ENCODE measurements around the gene TXNRD2.
A peak's percentile ranks its signal among the peaks of the same experiment; 100 is the strongest.

Gene TXNRD2

DNA sequence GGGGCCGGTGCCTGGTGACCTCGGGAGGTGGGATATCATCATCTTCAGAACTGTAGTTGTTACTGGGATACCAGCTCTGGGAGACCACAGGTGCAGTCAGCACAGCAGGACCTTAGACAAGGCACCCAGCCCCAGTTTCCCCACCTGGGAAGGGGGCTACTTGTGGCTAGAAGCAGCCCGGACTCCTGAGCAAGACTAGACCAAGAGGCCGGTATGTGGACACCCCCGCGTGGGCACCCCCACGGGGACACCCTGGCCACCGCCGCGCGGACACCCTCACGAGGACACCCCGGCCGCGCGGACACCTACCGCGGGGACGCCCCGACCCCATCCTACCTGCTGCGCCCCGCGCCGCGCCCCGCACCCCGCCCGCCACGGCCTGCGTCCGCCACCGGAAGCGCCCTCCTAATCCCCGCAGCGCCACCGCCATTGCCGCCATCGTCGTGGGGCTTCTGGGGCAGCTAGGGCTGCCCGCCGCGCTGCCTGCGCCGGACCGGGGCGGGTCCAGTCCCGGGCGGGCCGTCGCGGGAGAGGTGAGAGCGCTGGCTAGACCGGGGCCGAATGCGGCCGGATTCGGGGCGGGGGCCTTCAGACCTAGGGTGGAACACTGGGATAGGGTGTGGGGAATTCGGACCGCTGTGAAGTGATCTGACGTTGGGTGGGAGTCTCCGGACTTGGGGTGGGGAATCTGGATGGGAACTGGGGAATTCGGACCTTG, at the start of gene TXNRD2, which contains the start of gene COMT:
Gene TXNRD2, minus strand, starts transcription at position 454 of the 718 bp plus-strand sequence. Its CDS starts 15 bp downstream, at position 439.
Gene COMT, plus strand, starts transcription at position 408 of the 718 bp plus-strand sequence. CDS start 20,755 bp downstream, outside the sequence.
- TF ChIP-seq, protein P1, sequence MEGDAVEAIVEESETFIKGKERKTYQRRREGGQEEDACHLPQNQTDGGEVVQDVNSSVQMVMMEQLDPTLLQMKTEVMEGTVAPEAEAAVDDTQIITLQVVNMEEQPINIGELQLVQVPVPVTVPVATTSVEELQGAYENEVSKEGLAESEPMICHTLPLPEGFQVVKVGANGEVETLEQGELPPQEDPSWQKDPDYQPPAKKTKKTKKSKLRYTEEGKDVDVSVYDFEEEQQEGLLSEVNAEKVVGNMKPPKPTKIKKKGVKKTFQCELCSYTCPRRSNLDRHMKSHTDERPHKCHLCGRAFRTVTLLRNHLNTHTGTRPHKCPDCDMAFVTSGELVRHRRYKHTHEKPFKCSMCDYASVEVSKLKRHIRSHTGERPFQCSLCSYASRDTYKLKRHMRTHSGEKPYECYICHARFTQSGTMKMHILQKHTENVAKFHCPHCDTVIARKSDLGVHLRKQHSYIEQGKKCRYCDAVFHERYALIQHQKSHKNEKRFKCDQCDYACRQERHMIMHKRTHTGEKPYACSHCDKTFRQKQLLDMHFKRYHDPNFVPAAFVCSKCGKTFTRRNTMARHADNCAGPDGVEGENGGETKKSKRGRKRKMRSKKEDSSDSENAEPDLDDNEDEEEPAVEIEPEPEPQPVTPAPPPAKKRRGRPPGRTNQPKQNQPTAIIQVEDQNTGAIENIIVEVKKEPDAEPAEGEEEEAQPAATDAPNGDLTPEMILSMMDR (conservative IDR thresholded peaks at IDR 0.05), result no peak
- peak; percentile 43; the same call in 1 of the 2 replicates for TF ChIP-seq ZFX (IDR thresholded peaks at IDR 0.05)
- peak within 1 kb of the TSS; percentile 95 for H3K27ac ChIP-seq

DNA sequence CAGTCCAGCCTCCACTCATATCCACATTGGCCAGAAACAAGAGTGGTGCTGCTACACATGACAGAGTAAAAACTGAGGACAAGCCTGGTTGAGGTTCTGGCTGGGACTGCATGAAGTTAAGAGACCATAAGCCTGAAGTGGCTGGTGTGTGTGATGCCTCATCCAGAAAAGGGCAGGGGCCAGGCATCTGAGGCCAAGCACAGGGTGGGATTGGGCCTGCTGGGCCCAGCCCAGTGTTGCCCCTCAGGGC, 49.7 kb upstream of the TXNRD2 start:
- TF ChIP-seq, protein P1 (conservative IDR thresholded peaks at IDR 0.05), result no peak
- no peak for TF ChIP-seq ZFX (IDR thresholded peaks at IDR 0.05)
- H3K27ac ChIP-seq, result no peak overlapping the region

DNA sequence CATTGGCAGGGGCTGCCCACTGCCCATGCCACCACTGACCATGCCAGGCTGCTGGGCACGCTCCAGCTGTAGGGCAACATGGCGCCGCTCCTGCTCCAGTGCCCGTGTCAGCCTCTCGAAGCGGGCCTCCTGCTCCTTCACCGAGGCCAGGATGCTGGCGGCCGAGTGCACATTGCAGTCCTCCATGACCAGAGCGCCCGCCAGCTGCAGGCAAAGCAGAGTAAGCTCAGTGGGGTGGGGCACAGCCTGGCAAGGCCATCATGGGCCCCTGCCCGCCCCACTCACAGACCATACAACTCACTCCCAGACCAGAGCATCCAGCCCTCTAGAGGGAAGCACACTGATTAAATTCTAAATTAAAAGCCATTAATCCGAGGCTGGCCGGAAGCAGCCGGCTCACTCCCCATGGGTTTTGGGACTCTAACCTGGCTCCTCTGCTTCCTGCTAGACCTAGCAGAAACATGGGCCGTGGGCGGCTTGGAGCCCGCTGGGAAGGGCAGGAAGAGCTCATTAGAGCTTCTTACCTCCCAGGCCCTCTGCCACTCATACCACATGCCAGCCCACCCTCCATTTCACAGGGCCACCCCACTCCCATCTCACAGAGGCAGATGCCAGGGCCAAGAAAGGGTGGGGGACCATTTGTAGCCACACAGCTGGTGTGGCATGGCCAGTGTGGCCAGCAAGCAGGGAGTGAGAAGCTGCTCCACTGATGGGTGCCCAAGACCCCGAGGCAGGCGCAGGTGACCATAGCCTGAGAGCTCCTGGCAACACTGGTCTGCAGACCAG, 49.2 kb upstream of the TXNRD2 start:
- H3K27ac ChIP-seq, result no peak overlapping the region
- TF ChIP-seq, protein P1 (conservative IDR thresholded peaks at IDR 0.05), result no peak
- no peak for TF ChIP-seq ZFX (IDR thresholded peaks at IDR 0.05)

DNA sequence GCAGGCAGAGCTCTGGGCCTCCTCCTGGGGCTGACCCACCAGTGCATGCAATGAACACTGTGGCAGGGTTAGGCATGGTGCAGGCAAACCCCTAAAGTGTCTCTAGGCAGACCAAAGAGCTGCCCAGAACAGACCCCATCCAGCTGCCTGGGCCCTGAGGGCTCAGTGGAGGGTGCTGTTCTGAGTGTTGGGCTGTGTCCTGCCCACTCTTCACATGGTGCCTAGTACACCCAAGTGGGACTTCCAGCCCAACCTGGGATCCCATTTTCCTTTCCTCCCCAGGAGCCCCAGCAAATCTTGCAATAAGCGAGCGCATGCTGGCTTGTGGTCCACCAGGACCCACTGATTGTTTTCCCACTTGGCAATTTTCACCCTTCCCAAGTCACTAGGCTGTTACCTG, 48.6 kb upstream of the TXNRD2 start:
- no peak overlapping the region for H3K27ac ChIP-seq
- no peak for TF ChIP-seq ZFX (IDR thresholded peaks at IDR 0.05)
- TF ChIP-seq, protein P1 (conservative IDR thresholded peaks at IDR 0.05), result no peak

DNA sequence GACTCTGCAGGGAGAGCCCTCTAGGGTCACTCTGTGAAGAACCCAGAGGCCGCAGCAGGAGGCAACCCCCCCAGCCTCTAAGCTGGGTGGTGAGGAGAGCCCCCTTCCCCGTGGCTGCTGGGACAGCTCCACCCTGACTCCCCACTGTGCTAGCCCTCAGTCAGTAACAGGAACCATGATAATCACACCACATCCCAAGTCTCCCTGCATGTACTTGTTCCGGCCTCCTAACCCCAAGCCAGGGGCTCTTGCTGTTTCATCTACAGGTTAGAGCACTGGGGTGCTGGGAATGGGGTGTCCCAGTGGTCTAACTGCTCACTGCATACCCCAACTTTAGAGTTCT, 48.1 kb upstream of the TXNRD2 start:
- H3K27ac ChIP-seq, result no peak overlapping the region
- TF ChIP-seq ZFX (IDR thresholded peaks at IDR 0.05), result no peak

DNA sequence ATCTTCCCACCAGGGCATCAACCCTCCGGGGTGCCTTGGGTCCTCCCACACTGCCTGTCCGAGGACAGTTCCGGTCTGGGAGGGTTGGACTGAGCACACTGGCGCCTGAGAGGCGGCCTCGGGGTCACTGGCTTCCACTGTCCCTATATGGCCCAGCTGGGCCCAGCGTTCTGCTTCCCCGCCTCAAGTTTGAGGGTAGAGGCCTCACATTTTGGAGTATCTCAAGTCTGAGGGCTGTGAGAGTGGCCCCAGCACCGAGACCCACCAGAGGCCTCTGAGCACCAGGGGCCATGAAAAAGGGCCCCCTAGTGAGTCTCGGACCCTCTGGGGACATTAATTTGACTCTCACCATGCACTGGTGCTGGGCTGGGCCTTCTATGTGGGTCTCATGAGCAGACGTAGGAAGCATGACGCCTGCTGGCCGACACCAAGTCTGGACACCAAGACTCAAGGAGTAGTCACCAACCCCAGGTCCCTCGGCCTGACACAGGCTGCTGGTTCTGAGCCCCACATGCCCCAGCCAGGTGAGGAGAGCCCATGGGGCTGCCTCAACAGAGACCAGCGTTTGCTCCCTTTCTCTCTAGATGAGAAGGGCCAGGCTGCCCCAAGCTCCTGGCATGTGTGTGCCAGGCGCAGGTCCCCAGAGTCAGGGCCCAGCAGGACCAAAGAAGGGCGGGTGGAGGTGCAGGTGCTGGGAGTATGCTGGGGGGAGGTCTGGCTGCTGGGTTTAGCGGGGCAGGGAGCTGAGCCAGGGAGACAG, 47.5 kb upstream of the TXNRD2 start:
- no peak overlapping the region for H3K27ac ChIP-seq
- TF ChIP-seq, protein P1 (conservative IDR thresholded peaks at IDR 0.05), result no peak
- TF ChIP-seq ZFX (IDR thresholded peaks at IDR 0.05), result no peak

DNA sequence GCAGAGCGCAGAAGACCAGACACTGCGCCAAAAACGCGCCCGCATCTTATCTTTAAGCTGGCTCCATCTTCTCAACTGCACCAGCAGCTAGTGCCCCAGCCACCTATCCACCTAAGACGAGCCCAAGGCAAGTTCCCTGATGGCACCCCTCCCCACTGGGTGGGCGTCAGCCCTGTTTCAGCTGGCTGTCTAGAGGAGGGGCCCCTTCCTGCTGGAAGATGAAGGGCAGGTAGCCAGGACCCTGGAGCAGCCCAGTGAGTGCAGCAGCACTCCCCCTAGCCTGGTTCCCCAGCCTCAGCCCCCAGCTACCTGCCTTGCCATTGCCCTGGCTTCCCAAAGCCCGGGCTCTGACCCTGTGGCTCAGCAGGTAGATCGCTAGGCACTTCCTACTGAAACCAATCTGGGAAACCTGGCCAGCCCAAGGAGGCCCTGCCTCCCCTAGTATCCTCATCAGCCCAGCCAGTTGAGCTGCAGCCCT, 46.8 kb upstream of the TXNRD2 start:
- no peak overlapping the region for H3K27ac ChIP-seq
- TF ChIP-seq ZFX (IDR thresholded peaks at IDR 0.05), result no peak
- TF ChIP-seq, protein P1 (conservative IDR thresholded peaks at IDR 0.05), result no peak

Measured in C4-2B (cell line).